ENCODE measurements around the gene PWWP2B.

Gene PWWP2B

DNA sequence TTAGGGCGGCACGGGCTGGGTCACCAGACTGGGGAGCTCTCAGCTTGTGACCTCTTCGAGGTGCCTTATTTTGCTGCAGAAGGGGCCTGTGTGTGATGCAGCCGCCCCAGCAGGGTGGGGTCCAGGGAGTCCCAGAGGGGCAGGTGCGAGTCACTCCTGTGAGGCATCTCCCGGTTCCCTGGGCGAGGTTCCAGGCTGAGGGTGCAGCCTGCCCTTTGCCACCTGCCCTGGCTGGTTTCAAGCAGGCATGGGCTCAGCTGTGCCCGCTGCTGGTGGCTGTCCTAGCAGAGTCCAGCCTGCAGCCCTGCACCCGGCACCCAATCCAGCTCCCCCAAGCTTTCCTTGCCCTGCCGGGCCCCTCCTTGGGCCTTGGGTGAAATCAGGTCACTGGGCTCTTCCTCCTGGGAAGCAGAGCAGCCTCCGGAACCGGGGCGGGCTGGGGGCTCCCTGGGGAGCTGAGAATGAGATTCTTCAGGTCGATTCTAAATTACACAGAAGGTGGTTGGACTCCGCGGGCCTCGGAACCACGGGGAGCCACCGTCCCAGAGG is 64.8 kb downstream of the PWWP2B start:
- Mint-ChIP-seq H3K4me1 (peaks cover 4% of the 10 kb centered on the region), H3K9me3 (no peaks in the 10 kb centered on the region), H3K4me3 (no peak overlapping the region), H3K27me3 (no peaks in the 10 kb centered on the region), H3K36me3 (no peaks in the 10 kb centered on the region), H3K27ac (no peak overlapping the region)

DNA sequence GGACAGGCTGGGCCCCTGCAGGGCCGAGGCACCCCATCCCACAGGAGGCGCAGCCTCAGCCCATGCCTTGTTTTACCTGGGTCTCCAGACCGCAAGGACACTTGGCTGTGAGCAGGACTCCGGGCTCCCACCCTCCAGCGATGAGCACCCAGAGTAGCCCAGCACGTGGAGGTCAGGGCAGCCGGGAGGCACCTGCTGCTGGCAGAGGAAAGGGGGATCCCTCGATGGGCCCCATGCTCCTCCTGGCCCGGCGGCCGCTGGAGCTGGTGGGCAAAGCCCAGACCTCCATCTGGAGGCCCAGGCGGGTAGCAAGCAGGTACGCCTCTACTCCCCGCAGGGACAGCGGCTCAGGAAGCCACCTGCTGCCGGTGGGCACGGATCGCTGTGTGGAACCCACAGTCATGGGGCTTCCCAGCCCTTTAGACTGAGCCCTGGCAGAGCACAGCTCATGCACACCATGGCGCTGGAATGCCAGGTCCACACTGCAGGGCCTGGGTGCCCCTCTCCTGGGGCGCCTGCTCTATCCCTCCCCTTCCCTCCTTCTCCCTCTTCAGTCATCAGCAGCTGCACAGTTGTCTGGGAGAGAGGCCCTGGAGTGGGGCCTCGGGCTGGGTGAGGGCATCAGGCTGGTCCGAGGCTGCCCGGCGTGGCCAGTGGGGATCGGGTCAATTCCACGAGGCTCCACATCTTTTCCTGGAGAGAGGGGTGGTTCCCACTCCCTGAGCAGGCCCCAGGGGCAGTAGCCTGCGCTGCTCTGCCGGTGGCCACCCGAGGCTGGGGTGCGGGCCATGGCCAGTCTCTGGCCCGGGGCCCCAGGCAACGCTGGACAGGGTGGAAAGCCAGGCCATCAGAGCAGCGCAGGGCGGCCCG is 65.7 kb downstream of the PWWP2B start:
- peaks cover 4% of the 10 kb centered on the region for H3K4me1 Mint-ChIP-seq
- H3K27me3 Mint-ChIP-seq = no peaks in the 10 kb centered on the region
- no peaks in the 10 kb centered on the region for H3K9me3 Mint-ChIP-seq
- H3K36me3 Mint-ChIP-seq = no peaks in the 10 kb centered on the region
- no peak overlapping the region for H3K4me3 Mint-ChIP-seq
- no peak overlapping the region for H3K27ac Mint-ChIP-seq

DNA sequence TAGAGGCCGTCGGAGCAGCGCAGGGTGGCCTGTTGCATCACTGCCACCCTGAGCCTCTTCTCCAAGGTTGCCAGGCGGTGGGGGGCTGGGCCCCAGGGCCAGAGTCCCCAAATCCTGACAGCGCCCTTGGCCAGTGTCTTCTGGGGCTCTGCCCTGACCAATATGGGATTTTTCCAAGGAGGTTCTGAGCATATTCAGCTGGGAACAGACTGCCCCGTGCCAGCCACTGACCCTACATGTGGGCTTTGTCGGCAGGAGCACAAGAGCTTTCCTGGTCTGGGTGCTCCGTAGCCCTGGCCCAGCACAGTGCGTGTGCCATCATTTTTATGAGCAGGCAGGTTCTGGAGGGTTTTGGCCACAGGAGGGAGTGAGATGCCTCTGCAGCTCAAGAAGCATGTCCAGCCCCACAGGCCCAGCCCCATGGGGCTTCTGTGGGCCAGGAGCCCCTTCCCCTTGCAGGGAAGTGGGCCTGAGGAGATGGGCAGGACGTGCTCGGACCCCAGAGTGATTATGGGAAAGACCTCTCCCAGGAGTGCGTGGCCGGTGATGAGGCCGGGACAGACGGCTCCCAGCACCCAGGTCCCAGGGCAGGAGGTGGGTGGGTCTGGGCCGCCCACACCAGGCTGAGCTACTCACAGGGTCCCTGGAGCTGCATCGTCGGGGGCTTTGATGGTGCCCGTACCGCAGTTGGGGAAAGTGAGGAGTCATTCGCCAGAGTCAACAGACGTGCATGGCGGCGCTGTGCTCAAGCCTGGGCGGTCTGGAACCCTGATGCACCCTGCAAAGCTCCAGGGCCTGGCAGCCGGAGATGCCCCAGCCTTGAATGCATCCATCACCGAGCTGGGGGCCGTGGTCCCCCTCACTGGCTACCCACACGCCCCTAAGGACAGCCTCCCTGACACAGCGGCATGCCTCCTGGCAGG is 66.6 kb downstream of the PWWP2B start:
- Mint-ChIP-seq H3K9me3 (no peaks in the 10 kb centered on the region), H3K36me3 (no peaks in the 10 kb centered on the region), H3K4me1 (peaks cover 3% of the 10 kb centered on the region), H3K27ac (no peak overlapping the region), H3K27me3 (no peaks in the 10 kb centered on the region), H3K4me3 (no peak overlapping the region)

DNA sequence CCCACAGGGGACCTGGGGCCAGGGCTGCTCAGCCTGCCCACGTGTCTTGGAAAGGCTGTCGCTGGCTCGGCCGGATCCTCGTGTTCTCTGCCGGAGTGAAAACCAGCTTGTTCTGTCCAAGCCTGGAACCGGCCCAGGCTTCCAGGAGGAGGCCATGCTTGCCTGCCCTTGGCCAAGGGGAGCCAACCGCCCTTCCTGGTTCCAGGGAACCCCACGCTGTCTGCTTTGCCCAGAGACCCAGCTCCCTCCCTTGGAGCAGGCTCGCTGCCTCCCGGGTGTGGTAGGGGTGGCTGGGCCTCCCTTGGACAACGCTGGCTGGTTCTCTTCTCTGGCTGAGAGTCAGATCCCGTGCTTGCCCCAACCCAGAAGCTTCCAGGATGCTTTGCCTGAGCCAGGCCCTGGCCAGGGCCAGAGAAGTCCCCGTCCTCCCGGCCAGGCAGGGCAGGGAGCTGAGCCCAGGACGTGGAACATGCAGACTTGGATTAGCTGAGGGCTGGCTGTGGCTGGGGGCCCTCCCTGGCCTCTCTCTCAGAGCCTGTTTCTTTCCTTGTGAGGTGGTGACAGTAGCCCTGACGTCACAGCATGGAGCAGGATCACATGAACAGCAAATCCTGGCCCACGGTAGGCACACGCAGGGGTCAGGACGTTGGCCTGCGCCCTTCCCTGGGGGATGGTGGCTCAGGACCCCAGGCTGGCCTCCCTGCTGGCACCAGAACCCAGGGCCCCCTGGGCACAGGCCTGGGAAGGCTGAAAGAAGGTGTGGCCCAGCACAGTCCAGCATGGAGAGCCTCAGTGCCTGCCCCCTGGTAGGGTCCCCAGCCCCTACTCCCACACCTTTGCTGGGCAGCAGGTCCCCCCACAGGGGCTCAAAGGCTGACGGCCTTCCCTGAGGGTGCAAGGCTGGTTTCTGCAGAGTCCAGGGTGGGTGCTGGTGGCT is 67.5 kb downstream of the PWWP2B start:
- H3K4me1 Mint-ChIP-seq = no peaks in the 10 kb centered on the region
- no peaks in the 10 kb centered on the region for H3K36me3 Mint-ChIP-seq
- H3K9me3 Mint-ChIP-seq = no peaks in the 10 kb centered on the region
- H3K27ac Mint-ChIP-seq = no peak overlapping the region
- H3K4me3 Mint-ChIP-seq = no peak overlapping the region
- H3K27me3 Mint-ChIP-seq = no peaks in the 10 kb centered on the region

DNA sequence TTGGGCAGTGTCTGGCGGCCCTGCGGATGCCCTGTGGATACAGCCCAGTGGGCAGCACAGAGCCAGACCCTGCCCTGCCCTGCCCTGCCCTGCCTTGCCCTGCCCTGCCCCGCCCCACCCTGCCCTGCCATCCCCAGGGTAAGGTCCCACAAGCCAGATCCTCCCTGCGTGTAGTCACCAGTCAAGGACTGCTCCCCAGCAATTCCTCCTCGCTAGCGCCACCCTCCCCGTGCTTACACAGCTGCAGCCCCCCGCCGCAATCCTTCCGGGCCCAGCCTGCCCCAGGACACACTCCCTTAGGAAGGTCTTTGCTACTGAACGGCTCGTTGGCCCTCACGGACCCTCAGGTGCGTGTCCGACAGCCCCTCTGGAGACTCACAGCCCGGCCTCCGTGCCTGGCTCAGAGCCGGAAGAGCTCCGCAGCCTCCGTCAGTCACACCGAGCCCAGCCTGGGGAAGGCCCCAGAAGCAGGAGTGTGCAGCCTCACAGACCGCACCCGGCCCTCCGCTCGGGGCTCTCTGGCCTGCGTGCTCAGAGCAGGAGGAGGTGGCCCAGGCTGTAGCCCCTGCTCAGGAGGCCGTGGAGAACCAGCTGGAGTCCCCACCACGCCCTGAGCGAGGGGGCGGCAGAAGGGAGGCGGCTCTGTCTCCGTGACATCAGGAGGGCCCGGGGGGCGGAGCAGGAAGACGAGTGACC is 68.3 kb downstream of the PWWP2B start:
- Mint-ChIP-seq H3K4me1 (no peaks in the 10 kb centered on the region), H3K9me3 (no peaks in the 10 kb centered on the region), H3K27me3 (no peaks in the 10 kb centered on the region), H3K27ac (no peak overlapping the region), H3K4me3 (no peak overlapping the region), H3K36me3 (no peaks in the 10 kb centered on the region)

DNA sequence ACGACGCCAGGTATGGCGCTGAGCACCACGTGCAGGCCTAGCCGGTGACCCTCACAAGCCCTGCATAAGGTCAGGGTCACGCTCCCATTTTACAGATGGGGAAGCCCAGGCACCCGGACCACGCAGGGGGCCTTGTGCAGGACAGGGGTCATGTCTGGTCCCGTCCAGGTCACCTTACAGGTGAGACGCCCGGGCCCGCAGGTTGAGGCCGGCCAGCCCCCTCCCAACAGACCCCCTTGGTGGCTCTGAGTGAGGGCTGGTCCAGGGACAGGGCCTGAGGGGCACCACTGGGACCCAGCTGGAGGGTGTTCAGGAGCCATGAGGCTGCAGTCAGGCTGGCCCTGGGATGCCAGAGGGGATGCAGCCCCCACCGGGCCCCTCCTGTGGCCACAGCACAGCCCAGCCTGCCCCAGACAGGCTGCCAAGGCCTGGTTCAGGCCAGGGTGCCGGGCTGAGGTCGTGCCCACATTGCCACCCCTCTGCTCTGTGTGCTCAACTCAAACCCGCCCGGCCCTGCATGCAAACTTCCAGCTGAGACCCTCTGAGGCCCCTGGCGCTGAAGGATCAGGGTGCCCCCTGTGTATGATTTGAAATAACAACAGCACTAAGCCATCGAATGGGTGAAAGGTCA is 69.0 kb downstream of the PWWP2B start:
- H3K4me1 Mint-ChIP-seq = no peaks in the 10 kb centered on the region
- no peak overlapping the region for H3K4me3 Mint-ChIP-seq
- no peaks in the 10 kb centered on the region for H3K9me3 Mint-ChIP-seq
- no peaks in the 10 kb centered on the region for H3K36me3 Mint-ChIP-seq
- H3K27ac Mint-ChIP-seq = no peak overlapping the region
- H3K27me3 Mint-ChIP-seq = no peaks in the 10 kb centered on the region

DNA sequence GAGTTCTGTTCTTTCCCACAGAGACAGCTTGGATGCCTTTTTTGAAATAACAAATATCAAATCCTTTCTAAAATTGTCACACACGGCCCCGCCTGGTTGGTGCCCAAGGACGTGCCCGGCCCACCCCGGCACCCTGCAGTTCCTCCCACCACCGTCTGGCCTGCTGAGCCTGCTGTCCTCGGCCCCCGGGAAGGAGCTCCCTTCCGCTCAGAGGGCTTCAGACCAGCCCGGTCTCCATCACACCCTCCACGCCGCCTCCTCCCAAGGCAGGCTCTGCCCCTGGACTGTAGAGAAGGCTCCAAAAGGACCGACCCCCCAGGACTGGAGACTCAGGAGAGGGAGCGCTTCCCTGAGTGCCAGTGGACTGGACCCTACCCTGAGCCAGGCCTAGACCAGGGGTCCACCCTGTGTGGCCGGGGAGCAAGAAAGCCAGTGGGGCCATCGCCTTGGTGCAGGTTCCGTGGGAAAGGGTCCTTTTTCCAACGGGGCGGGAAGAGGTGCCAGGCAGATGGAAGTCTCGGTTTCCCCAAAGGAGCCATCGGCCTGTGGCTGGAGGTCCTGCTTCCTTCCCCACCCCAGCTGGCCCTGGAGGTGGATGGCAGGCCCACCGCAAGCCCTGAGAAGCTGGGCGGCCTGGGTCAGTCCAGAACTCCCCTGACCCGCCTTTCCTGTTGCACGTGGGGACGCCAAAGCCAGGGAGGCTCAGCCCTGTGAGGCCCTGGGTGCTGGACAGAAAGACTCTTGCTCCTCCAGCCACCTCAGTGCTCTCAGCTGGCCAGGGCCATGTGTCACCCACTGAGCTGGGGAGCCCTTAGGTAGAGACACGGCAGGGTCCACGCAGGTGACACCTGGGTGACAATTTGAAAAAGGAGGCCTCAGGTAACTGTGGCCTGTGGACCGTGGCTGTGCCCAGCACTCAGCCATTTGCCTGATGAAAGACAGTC is 69.8 kb downstream of the PWWP2B start:
- Mint-ChIP-seq H3K4me3 (no peak overlapping the region), H3K4me1 (no peaks in the 10 kb centered on the region), H3K27me3 (no peaks in the 10 kb centered on the region), H3K36me3 (no peaks in the 10 kb centered on the region), H3K9me3 (no peaks in the 10 kb centered on the region), H3K27ac (no peak overlapping the region)
